WTC11 (cell line): ENCODE results near the gene SCN3A. TPM values are rescaled to one million over a fixed set of nuclear protein-coding genes. Genes with fewer than 3 reads are reported as not detected.

Experiments used
- ATAC-seq: fragments of 200-7000 bp; cut with Tn5 transposase; 2 replicates; pipeline ENCODE4 v1.10.0; 2021; ENCODE audit warnings: mild to moderate bottlenecking, moderate library complexity
- CTCF ChIA-PET: fragments of 300-600 bp; sonication (Branson Sonifier 250); formaldehyde crosslinking; loops from one replicate; lab custom pipeline; 2021; ENCODE audit warnings: antibody characterized with exemption; lab: Charles Lee
- POLR2A ChIA-PET: fragments of 350-600 bp; sonication (Branson Sonifier 250); formaldehyde crosslinking; loops from one replicate; lab custom pipeline; 2021; ENCODE audit warnings: antibody characterized with exemption; lab: Charles Lee
- DNase-seq: peaks from one replicate; pipeline ENCODE4 v3.0.0; 2021; ENCODE audit warnings: low spot score
- H3K27ac Mint-ChIP-seq: 2 replicates; pipeline ENCODE4 v1.8.0; 2021; ENCODE audit warnings: mixed read lengths
- H3K27me3 Mint-ChIP-seq: 2 replicates; pipeline ENCODE4 v1.8.0; 2021; ENCODE audit warnings: low read depth, mild to moderate bottlenecking, moderate library complexity, mixed read lengths
- H3K36me3 Mint-ChIP-seq: 2 replicates; pipeline ENCODE4 v1.8.0; 2021; ENCODE audit warnings: mixed read lengths
- H3K4me1 Mint-ChIP-seq: 2 replicates; pipeline ENCODE4 v1.8.0; 2022; ENCODE audit warnings: mixed read lengths
- H3K4me3 Mint-ChIP-seq: 2 replicates; pipeline ENCODE4 v1.8.0; 2021; ENCODE audit warnings: mild to moderate bottlenecking, moderate library complexity, mixed read lengths
- H3K9me3 Mint-ChIP-seq: 2 replicates; pipeline ENCODE4 v1.8.0; 2021; ENCODE audit warnings: mixed read lengths
- ARID4B ChIP-seq: sonication (generic); formaldehyde crosslinking; IDR thresholded peaks from 2 replicates; pipeline ENCODE4 v1.8.0; 2023; ENCODE audit warnings: missing genetic modification reagents, mild to moderate bottlenecking, borderline replicate concordance
- ATF2 ChIP-seq: sonication (generic); formaldehyde crosslinking; IDR thresholded peaks from 2 replicates; pipeline ENCODE4 v1.8.1; 2022; ENCODE audit warnings: low read depth, missing genetic modification reagents, borderline replicate concordance
- FOXP4 ChIP-seq: sonication (generic); formaldehyde crosslinking; IDR thresholded peaks from 2 replicates; pipeline ENCODE4 v1.8.0; 2022; ENCODE audit warnings: mild to moderate bottlenecking, missing genetic modification reagents
- GRHL2 ChIP-seq: fragments of 250-450 bp; sonication (Bioruptor Pico); IDR thresholded peaks from 2 replicates; pipeline ENCODE4 v1.8.0; 2022; ENCODE audit warnings: mild to moderate bottlenecking, moderate library complexity; ENCODE audit not compliant: insufficient replicate concordance, severe bottlenecking
- GTF2I ChIP-seq: fragments of 250-450 bp; sonication (Bioruptor Pico); conservative IDR thresholded peaks from 2 replicates; pipeline ENCODE4 v1.4.0; 2021; ENCODE audit warnings: mild to moderate bottlenecking
- PRRX2 ChIP-seq: fragments of 250-450 bp; sonication (Bioruptor Pico); IDR thresholded peaks from 2 replicates; pipeline ENCODE4 v1.8.0; 2021; ENCODE audit warnings: mild to moderate bottlenecking
- SMAD4 ChIP-seq: sonication (generic); formaldehyde crosslinking; IDR thresholded peaks from 2 replicates; pipeline ENCODE4 v1.8.0; 2022; ENCODE audit warnings: mild to moderate bottlenecking, missing genetic modification reagents
- TP53 ChIP-seq: sonication (generic); formaldehyde crosslinking; IDR thresholded peaks from 2 replicates; pipeline ENCODE4 v1.8.1; 2023; ENCODE audit warnings: mild to moderate bottlenecking, missing genetic modification reagents
- USF1 ChIP-seq: sonication (generic); formaldehyde crosslinking; IDR thresholded peaks from 2 replicates; pipeline ENCODE4 v1.8.0; 2022; ENCODE audit warnings: mild to moderate bottlenecking, missing genetic modification reagents
- ZNF121 ChIP-seq: sonication (generic); formaldehyde crosslinking; IDR thresholded peaks from 2 replicates; pipeline ENCODE4 v1.8.0; 2023; ENCODE audit warnings: missing genetic modification reagents
- ZNF263 ChIP-seq: sonication (generic); formaldehyde crosslinking; IDR thresholded peaks from 2 replicates; pipeline ENCODE4 v1.8.1; 2022; ENCODE audit warnings: low read depth, mild to moderate bottlenecking, moderate library complexity, missing genetic modification reagents
- ZNF396 ChIP-seq: fragments of 250-450 bp; sonication (Bioruptor Pico); IDR thresholded peaks from 2 replicates; pipeline ENCODE4 v1.8.0; 2021; ENCODE audit warnings: mild to moderate bottlenecking, moderate library complexity, borderline replicate concordance
- ZNF532 ChIP-seq: fragments of 250-450 bp; sonication (Bioruptor Pico); IDR thresholded peaks from 2 replicates; pipeline ENCODE4 v1.9.0; 2021; ENCODE audit warnings: mild to moderate bottlenecking, borderline replicate concordance
- total RNA-seq: library from RNA; stranded (reverse); gene quantifications from 3 replicates; pipeline ENCODE4 v1.2.3, GENCODE V29; 2021
- TF ChIP-seq, protein P1 (sequence below): fragments of 250-450 bp; sonication (Bioruptor Pico); IDR thresholded peaks from 2 replicates; pipeline ENCODE4 v1.8.0; 2021; ENCODE audit warnings: mild to moderate bottlenecking
- TF ChIP-seq, protein P2 (sequence below): sonication (generic); formaldehyde crosslinking; IDR thresholded peaks from 2 replicates; pipeline ENCODE4 v1.8.1; 2022; ENCODE audit warnings: mild to moderate bottlenecking, missing genetic modification reagents, moderate library complexity, borderline replicate concordance
- TF ChIP-seq, protein P3 (sequence below): sonication (generic); formaldehyde crosslinking; IDR thresholded peaks from 2 replicates; pipeline ENCODE4 v1.8.1; 2022; ENCODE audit warnings: mild to moderate bottlenecking, moderate library complexity, missing genetic modification reagents

Gene SCN3A
- total RNA-seq, 1 experiment from 2014 or later = 0.04 TPM

DNA sequence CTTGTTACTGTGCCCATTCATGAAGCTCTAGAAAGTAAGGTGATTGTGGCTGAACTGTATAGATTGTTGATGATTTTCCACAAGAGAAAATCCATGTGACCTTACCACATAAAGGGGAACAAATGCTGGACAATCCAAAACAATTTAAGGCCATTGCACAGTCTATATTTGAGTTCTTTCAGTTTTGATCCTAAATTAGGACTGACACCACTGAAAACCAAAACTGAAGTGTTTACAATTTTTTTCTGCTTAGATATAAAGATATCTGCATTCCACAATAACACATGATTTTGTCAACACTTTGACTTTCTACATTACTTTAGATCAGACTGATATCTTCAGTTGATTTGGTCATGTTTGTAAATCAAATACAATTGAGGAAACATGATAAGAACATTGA is 124.9 kb downstream of the SCN3A start (continued):
- TF ChIP-seq FOXP4 (CRISPR knock-in tag) (no peak), ZNF121 (CRISPR knock-in tag) (no peak), ARID4B (CRISPR knock-in tag) (no peak), GRHL2 (CRISPR knock-in tag) (no peak)

- ChIA-PET POLR2A (no interaction called here), CTCF (interaction anchor here (0.9 to 1.5 kb wide), 2 partner anchors 57 to 58 kb away, joined by 4 to 5 read pairs; no protein-coding TSS in a partner anchor)
- H3K36me3 Mint-ChIP-seq = peaks cover 8% of the 10 kb centered on the region
- H3K27ac Mint-ChIP-seq = no peak overlapping the region
- no peak overlapping the region for H3K4me3 Mint-ChIP-seq
- DNase-seq (no peak), ATAC-seq (no peak)
- no peaks in the 10 kb centered on the region for H3K27me3 Mint-ChIP-seq
- H3K9me3 Mint-ChIP-seq = peaks cover 22% of the 10 kb centered on the region
- peaks cover 18% of the 10 kb centered on the region for H3K4me1 Mint-ChIP-seq
- TF ChIP-seq SMAD4 (CRISPR knock-in tag) = no peak
- TF ChIP-seq, protein P1, sequence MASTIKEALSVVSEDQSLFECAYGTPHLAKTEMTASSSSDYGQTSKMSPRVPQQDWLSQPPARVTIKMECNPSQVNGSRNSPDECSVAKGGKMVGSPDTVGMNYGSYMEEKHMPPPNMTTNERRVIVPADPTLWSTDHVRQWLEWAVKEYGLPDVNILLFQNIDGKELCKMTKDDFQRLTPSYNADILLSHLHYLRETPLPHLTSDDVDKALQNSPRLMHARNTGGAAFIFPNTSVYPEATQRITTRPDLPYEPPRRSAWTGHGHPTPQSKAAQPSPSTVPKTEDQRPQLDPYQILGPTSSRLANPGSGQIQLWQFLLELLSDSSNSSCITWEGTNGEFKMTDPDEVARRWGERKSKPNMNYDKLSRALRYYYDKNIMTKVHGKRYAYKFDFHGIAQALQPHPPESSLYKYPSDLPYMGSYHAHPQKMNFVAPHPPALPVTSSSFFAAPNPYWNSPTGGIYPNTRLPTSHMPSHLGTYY = no peak
- TF ChIP-seq, protein P2, sequence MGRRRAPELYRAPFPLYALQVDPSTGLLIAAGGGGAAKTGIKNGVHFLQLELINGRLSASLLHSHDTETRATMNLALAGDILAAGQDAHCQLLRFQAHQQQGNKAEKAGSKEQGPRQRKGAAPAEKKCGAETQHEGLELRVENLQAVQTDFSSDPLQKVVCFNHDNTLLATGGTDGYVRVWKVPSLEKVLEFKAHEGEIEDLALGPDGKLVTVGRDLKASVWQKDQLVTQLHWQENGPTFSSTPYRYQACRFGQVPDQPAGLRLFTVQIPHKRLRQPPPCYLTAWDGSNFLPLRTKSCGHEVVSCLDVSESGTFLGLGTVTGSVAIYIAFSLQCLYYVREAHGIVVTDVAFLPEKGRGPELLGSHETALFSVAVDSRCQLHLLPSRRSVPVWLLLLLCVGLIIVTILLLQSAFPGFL (CRISPR knock-in tag) = no peak
- TF ChIP-seq ZNF396 = no peak
- TF ChIP-seq PRRX2 (CRISPR knock-in tag) = no peak
- TF ChIP-seq, protein P3, sequence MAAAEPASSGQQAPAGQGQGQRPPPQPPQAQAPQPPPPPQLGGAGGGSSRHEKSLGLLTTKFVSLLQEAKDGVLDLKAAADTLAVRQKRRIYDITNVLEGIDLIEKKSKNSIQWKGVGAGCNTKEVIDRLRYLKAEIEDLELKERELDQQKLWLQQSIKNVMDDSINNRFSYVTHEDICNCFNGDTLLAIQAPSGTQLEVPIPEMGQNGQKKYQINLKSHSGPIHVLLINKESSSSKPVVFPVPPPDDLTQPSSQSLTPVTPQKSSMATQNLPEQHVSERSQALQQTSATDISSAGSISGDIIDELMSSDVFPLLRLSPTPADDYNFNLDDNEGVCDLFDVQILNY = no peak
- no peak for TF ChIP-seq ATF2 (CRISPR knock-in tag)
- TF ChIP-seq ZNF263 = no peak
- no peak for TF ChIP-seq ZNF532 (CRISPR knock-in tag)
- no peak for TF ChIP-seq TP53
- no peak for TF ChIP-seq USF1 (CRISPR knock-in tag)
- no peak for TF ChIP-seq GTF2I (CRISPR knock-in tag)
Measured at GRCh38 chr2:165074884-165075283, 129.0 kb downstream of the SCN3A start.
